ENCODE results near the gene TSPAN14. TPM values are rescaled to one million over a fixed set of nuclear protein-coding genes. Genes with fewer than 3 reads are reported as not detected.
A peak's percentile ranks its signal among the peaks of the same experiment; 100 is the strongest.

TSPAN14 gene
- polyA plus RNA-seq, 4 donors: 7.4 to 69.4 (median 32.4) TPM

DNA sequence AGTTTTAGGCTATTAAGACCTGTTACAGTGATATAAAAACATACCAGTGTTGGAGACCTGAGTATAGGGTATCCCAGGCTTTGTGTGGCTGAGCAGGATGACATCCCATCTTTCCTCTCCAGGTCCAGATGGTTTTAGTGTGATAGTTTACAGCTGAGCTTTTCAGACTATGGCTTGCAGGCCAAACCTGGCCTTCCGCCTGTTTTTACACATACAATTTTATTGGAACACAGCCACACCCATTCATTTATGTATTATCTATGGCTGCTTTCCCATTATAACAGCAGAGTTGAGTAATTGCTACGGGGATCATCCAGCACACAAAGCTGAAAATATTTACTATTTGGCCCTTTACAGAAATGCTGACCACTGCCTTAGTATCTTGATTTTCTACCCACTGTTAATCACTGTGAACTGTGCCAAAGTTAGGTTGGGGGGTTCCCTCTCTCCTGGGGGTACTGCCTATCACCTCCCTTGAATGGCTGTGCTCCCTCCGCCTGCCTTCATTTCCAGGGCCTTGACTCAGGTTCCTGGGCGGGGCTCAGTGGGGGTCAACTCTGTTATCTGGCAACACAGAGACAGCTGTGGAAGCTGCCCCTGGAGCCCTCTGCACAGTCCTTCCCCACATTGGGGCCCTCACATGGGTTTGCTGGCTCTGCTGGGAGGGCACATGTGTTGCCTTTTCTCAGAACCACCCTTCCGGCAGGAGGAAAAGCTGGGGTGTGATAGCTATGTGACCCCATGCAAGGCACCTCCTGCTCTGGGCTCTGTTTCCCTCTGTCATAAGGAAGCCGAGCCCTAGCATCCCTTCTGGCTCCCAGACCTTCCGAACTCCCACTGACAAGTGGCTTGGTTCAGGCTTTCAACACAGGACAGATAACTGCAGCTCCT, 43.3 kb downstream of the TSPAN14 start:
- peak; percentile 39 to 61 for DNase-seq
- peaks cover 0 to 29% (median 2%) of the 10 kb centered on the region in 3 donors for H3K36me3 ChIP-seq (ENCODE audit: control insufficient read depth in 3 of 3, insufficient read depth in 2 of 3, low read depth in 1 of 3, low read length in 3 of 3)
- 60 to 63% (median 60%) methylated on average over 7 of the region's 7 CpGs for WGBS, 3 donors
- H3K9me3 ChIP-seq (ENCODE audit: control insufficient read depth in 2 of 2, insufficient read depth in 1 of 2, low read depth in 1 of 2, low read length in 1 of 2): no peaks in the 10 kb centered on the region
- H3K4me1 ChIP-seq (ENCODE audit: control insufficient read depth in 3 of 3, insufficient read depth in 2 of 3, low read depth in 1 of 3, low read length in 2 of 3): peaks cover 19 to 56% (median 37%) of the 10 kb centered on the region in 3 donors
- no peak for FAIRE-seq
- H3K4me3 ChIP-seq (ENCODE audit: low read depth in 1 of 3, low read length in 3 of 3): no peak overlapping the region
- no peaks in the 10 kb centered on the region for H3K27me3 ChIP-seq (ENCODE audit: control insufficient read depth in 3 of 3, insufficient read depth in 3 of 3, low read length in 3 of 3)
- peak overlapping the region; percentile 43 to 91 (median 84) for H3K27ac ChIP-seq (ENCODE audit: low read depth in 1 of 3, low read length in 2 of 3)

DNA sequence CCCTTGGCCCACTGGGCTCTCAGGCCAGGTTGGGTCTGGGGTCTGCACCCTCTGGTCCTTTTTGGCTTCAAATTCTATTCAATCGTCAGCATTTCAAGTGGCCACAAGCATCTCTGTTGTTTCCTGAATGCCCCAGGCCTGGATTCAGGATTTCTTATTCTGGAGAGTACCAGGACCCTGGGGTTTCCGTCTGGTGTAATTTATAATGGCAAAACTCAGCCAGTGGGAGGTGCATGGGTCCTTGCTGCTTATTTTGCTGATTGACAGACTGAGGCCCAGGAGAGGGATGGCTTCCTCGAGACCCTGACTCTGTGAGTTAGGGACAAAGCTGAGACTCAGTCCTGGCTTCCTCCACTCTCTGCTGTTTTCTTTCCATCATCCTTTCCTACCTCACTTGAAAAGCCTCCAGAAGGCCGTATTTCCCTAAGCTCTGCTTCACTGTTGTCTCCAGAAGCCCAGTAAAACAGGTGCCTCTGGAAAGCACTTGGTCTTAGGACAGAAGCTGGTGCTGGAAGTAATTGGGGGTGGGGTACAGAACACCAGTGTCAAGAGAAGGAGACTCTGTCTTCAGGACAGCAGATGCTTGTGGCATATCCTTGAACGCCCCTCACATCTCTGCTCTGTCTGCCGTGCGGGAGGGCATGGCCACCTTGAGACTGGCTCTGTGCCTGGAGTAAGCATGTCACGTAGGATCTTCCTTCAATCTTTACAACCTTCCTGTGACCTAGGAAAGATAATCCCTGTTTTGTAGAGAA, 44.1 kb downstream of the TSPAN14 start:
- Histone ChIP-seq H3K4me3 (ENCODE audit: low read depth in 1 of 3, low read length in 3 of 3) (no peak overlapping the region), H3K27ac (ENCODE audit: low read depth in 1 of 3, low read length in 2 of 3) (peak overlapping the region; percentile 25 to 91 (median 84)), H3K4me1 (ENCODE audit: control insufficient read depth in 3 of 3, insufficient read depth in 2 of 3, low read depth in 1 of 3, low read length in 2 of 3) (peaks cover 23 to 64% (median 44%) of the 10 kb centered on the region in 3 donors), H3K27me3 (ENCODE audit: control insufficient read depth in 3 of 3, insufficient read depth in 3 of 3, low read length in 3 of 3) (no peaks in the 10 kb centered on the region), H3K9me3 (ENCODE audit: control insufficient read depth in 2 of 2, insufficient read depth in 1 of 2, low read depth in 1 of 2, low read length in 1 of 2) (no peaks in the 10 kb centered on the region), H3K36me3 (ENCODE audit: control insufficient read depth in 3 of 3, insufficient read depth in 2 of 3, low read depth in 1 of 3, low read length in 3 of 3) (peaks cover 0 to 36% (median 2%) of the 10 kb centered on the region in 3 donors)
- WGBS, 3 donors: 45 to 50% (median 50%) methylated on average over 8 of the region's 8 CpGs
- no peak for DNase-seq
- no peak for FAIRE-seq

GRCh38 chr10:80498833-80499741, 45.0 kb downstream of the TSPAN14 start:
- FAIRE-seq: no peak
- peak; percentile 92 to 95 for DNase-seq
- no peaks in the 10 kb centered on the region for H3K9me3 ChIP-seq (ENCODE audit: control insufficient read depth in 2 of 2, insufficient read depth in 1 of 2, low read depth in 1 of 2, low read length in 1 of 2)
- H3K4me3 ChIP-seq (ENCODE audit: low read depth in 1 of 3, low read length in 3 of 3): no peak overlapping the region
- peaks cover 23 to 70% (median 43%) of the 10 kb centered on the region in 3 donors for H3K4me1 ChIP-seq (ENCODE audit: control insufficient read depth in 3 of 3, insufficient read depth in 2 of 3, low read depth in 1 of 3, low read length in 2 of 3)
- 25 to 32% (median 31%) methylated on average over 14 of the region's 14 CpGs for WGBS, 3 donors
- no peaks in the 10 kb centered on the region for H3K27me3 ChIP-seq (ENCODE audit: control insufficient read depth in 3 of 3, insufficient read depth in 3 of 3, low read length in 3 of 3)
- peaks cover 0 to 37% (median 0%) of the 10 kb centered on the region in 3 donors for H3K36me3 ChIP-seq (ENCODE audit: control insufficient read depth in 3 of 3, insufficient read depth in 2 of 3, low read depth in 1 of 3, low read length in 3 of 3)
- H3K27ac ChIP-seq (ENCODE audit: low read depth in 1 of 3, low read length in 2 of 3): peak overlapping the region; percentile 73 to 91 (median 84)

GRCh38 chr10:80500572-80501380, 46.7 kb downstream of the TSPAN14 start:
- Histone ChIP-seq H3K27ac (ENCODE audit: low read depth in 1 of 3, low read length in 2 of 3) (peak overlapping the region in 2 of 3 donors; percentile 67 to 84), H3K4me3 (ENCODE audit: low read depth in 1 of 3, low read length in 3 of 3) (no peak overlapping the region), H3K36me3 (ENCODE audit: control insufficient read depth in 3 of 3, insufficient read depth in 2 of 3, low read depth in 1 of 3, low read length in 3 of 3) (peaks cover 0 to 42% (median 0%) of the 10 kb centered on the region in 3 donors), H3K27me3 (ENCODE audit: control insufficient read depth in 3 of 3, insufficient read depth in 3 of 3, low read length in 3 of 3) (no peaks in the 10 kb centered on the region), H3K9me3 (ENCODE audit: control insufficient read depth in 2 of 2, insufficient read depth in 1 of 2, low read depth in 1 of 2, low read length in 1 of 2) (no peaks in the 10 kb centered on the region), H3K4me1 (ENCODE audit: control insufficient read depth in 3 of 3, insufficient read depth in 2 of 3, low read depth in 1 of 3, low read length in 2 of 3) (peaks cover 31 to 83% (median 48%) of the 10 kb centered on the region in 3 donors)
- WGBS, 3 donors: 74 to 91% (median 80%) methylated on average over 14 of the region's 14 CpGs
- DNase-seq: no peak
- FAIRE-seq: no peak

- Histone ChIP-seq H3K4me3 (ENCODE audit: low read depth in 1 of 3, low read length in 3 of 3) (no peak overlapping the region), H3K4me1 (ENCODE audit: control insufficient read depth in 3 of 3, insufficient read depth in 2 of 3, low read depth in 1 of 3, low read length in 2 of 3) (peaks cover 31 to 90% (median 48%) of the 10 kb centered on the region in 3 donors), H3K27me3 (ENCODE audit: control insufficient read depth in 3 of 3, insufficient read depth in 3 of 3, low read length in 3 of 3) (no peaks in the 10 kb centered on the region), H3K27ac (ENCODE audit: low read depth in 1 of 3, low read length in 2 of 3) (no peak overlapping the region), H3K36me3 (ENCODE audit: control insufficient read depth in 3 of 3, insufficient read depth in 2 of 3, low read depth in 1 of 3, low read length in 3 of 3) (peaks cover 0 to 42% (median 0%) of the 10 kb centered on the region in 3 donors), H3K9me3 (ENCODE audit: control insufficient read depth in 2 of 2, insufficient read depth in 1 of 2, low read depth in 1 of 2, low read length in 1 of 2) (no peaks in the 10 kb centered on the region)
- no peak for DNase-seq
- no peak for FAIRE-seq
- WGBS, 3 donors: 94 to 96% (median 94%) methylated on average over 3 of the region's 3 CpGs
Measured at GRCh38 chr10:80501381-80501912, 47.3 kb downstream of the TSPAN14 start.

- H3K9me3 ChIP-seq (ENCODE audit: control insufficient read depth in 2 of 2, insufficient read depth in 1 of 2, low read depth in 1 of 2, low read length in 1 of 2): no peaks in the 10 kb centered on the region
- 86 to 91% (median 87%) methylated on average over 13 of the region's 13 CpGs for WGBS, 3 donors
- no peak overlapping the region for H3K4me3 ChIP-seq (ENCODE audit: low read depth in 1 of 3, low read length in 3 of 3)
- peak overlapping the region in 1 of 3 donors; percentile 1 for H3K27ac ChIP-seq (ENCODE audit: low read depth in 1 of 3, low read length in 2 of 3)
- H3K4me1 ChIP-seq (ENCODE audit: control insufficient read depth in 3 of 3, insufficient read depth in 2 of 3, low read depth in 1 of 3, low read length in 2 of 3): peaks cover 31 to 95% (median 47%) of the 10 kb centered on the region in 3 donors
- no peaks in the 10 kb centered on the region for H3K27me3 ChIP-seq (ENCODE audit: control insufficient read depth in 3 of 3, insufficient read depth in 3 of 3, low read length in 3 of 3)
- H3K36me3 ChIP-seq (ENCODE audit: control insufficient read depth in 3 of 3, insufficient read depth in 2 of 3, low read depth in 1 of 3, low read length in 3 of 3): peaks cover 0 to 46% (median 0%) of the 10 kb centered on the region in 3 donors
- FAIRE-seq (no peak), DNase-seq (no peak)
Measured at GRCh38 chr10:80501913-80502521, 47.9 kb downstream of the TSPAN14 start.

Data from small intestine (tissue), 7 donors.